Activated T-cell treated with anti-CD3 and anti-CD28 coated beads, Interleukin-2, amount 50 U/mL, for 1 hour (primary cell): ENCODE measurements around the gene CDIP1.

Source experiments
- DNase-seq: peaks from one replicate; pipeline ENCODE4 v3.0.0-alpha.2; 2020

Gene CDIP1

GRCh38 chr16:4537376-4538343 lies 913 bp downstream of the CDIP1 start:
- no peak for DNase-seq

GRCh38 chr16:4536391-4537106 lies 2.0 kb downstream of the CDIP1 start:
- no peak for DNase-seq

GRCh38 chr16:4535627-4536108 lies 2.9 kb downstream of the CDIP1 start:
- no peak for DNase-seq

- no peak for DNase-seq
Measured at GRCh38 chr16:4534151-4534790, 4.3 kb downstream of the CDIP1 start.

GRCh38 chr16:4533490-4533889 lies 5.1 kb downstream of the CDIP1 start:
- DNase-seq: no peak

GRCh38 chr16:4532238-4532637 lies 6.3 kb downstream of the CDIP1 start:
- no peak for DNase-seq

GRCh38 chr16:4531811-4532210 lies 6.8 kb downstream of the CDIP1 start:
- no peak for DNase-seq

- no peak for DNase-seq
Measured at GRCh38 chr16:4529085-4530060, 9.2 kb downstream of the CDIP1 start.

GRCh38 chr16:4525634-4526277 lies 12.8 kb downstream of the CDIP1 start:
- no peak for DNase-seq

- no peak for DNase-seq
Measured at GRCh38 chr16:4525069-4525468, 13.5 kb downstream of the CDIP1 start.

GRCh38 chr16:4524571-4524970 lies 14.0 kb downstream of the CDIP1 start:
- DNase-seq: no peak

- no peak for DNase-seq
Measured at GRCh38 chr16:4523686-4524085, 14.9 kb downstream of the CDIP1 start.

GRCh38 chr16:4522051-4522581 lies 16.5 kb downstream of the CDIP1 start:
- no peak for DNase-seq

GRCh38 chr16:4520913-4521312 lies 17.7 kb downstream of the CDIP1 start:
- DNase-seq: no peak

GRCh38 chr16:4519274-4520058 lies 19.1 kb downstream of the CDIP1 start:
- DNase-seq: no peak

GRCh38 chr16:4517812-4518680 lies 20.5 kb downstream of the CDIP1 start:
- no peak for DNase-seq

GRCh38 chr16:4515611-4516233 lies 22.9 kb downstream of the CDIP1 start:
- DNase-seq: no peak

- DNase-seq: no peak
Measured at GRCh38 chr16:4514606-4515005, 24.0 kb downstream of the CDIP1 start.

- no peak for DNase-seq
Measured at GRCh38 chr16:4513881-4514280, 24.7 kb downstream of the CDIP1 start.
